Trophoblast cell (in vitro differentiated cells and primary cell): ENCODE measurements around the gene PLCE1.

Experiments
- DNase-seq, 2 donors: peaks; one replicate each; pipeline ENCODE4 v3.0.0-alpha.2; 2016
- H2AFZ ChIP-seq: 2 replicates; pipeline ENCODE4 v1.6.1; 2013; ENCODE audit warnings: low read length, moderate library complexity, mild to moderate bottlenecking; ENCODE audit not compliant: insufficient read depth, poor library complexity
- H2AK5ac ChIP-seq: 2 replicates; pipeline ENCODE4 v1.6.1; 2013; ENCODE audit warnings: mild to moderate bottlenecking, low read length
- H2BK120ac ChIP-seq: 2 replicates; pipeline ENCODE4 v1.6.1; 2013; ENCODE audit warnings: low read length, mild to moderate bottlenecking, moderate library complexity; ENCODE audit not compliant: insufficient read depth, poor library complexity
- H2BK12ac ChIP-seq: 2 replicates; pipeline ENCODE4 v1.6.1; 2013; ENCODE audit warnings: mild to moderate bottlenecking, low read length, moderate library complexity
- H2BK5ac ChIP-seq: 2 replicates; pipeline ENCODE4 v1.6.1; 2013; ENCODE audit warnings: low read length, low read depth, moderate library complexity, mild to moderate bottlenecking; ENCODE audit not compliant: poor library complexity
- H3K14ac ChIP-seq: 2 replicates; pipeline ENCODE4 v1.6.1; 2013; ENCODE audit warnings: mild to moderate bottlenecking, low read length
- H3K18ac ChIP-seq: 2 replicates; pipeline ENCODE4 v1.6.1; 2013; ENCODE audit warnings: mild to moderate bottlenecking, low read length
- H3K23ac ChIP-seq: 2 replicates; pipeline ENCODE4 v1.6.1; 2013; ENCODE audit warnings: low read length
- H3K27ac ChIP-seq: 2 replicates; pipeline ENCODE4 v1.5.1; 2013; ENCODE audit warnings: low read depth, mild to moderate bottlenecking, inconsistent platforms, low read length, moderate library complexity
- H3K27me3 ChIP-seq: 2 replicates; pipeline ENCODE4 v1.6.1; 2013; ENCODE audit warnings: inconsistent platforms, mild to moderate bottlenecking, low read length, moderate library complexity; ENCODE audit not compliant: insufficient read depth
- H3K36me3 ChIP-seq, 2 experiments: 1 replicate in 1 of 2; 2 replicates in 1 of 2; pipeline ENCODE4 v1.6.1; 2013; ENCODE audit warnings: low read length in 2 of 2, mild to moderate bottlenecking in 2 of 2, moderate library complexity in 1 of 2; ENCODE audit not compliant: insufficient read depth in 2 of 2, control insufficient read depth in 1 of 2
- H3K4ac ChIP-seq: 2 replicates; pipeline ENCODE4 v1.6.1; 2013; ENCODE audit warnings: low read depth, mild to moderate bottlenecking, low read length, moderate library complexity
- H3K4me1 ChIP-seq, 2 experiments: 1 replicate in 1 of 2; 2 replicates in 1 of 2; pipeline ENCODE4 v1.6.1; 2013; ENCODE audit warnings: low read length in 2 of 2, mild to moderate bottlenecking in 2 of 2, moderate library complexity in 1 of 2; ENCODE audit not compliant: insufficient read depth in 2 of 2, control insufficient read depth in 1 of 2
- H3K4me2 ChIP-seq: 2 replicates; pipeline ENCODE4 v1.6.1; 2013; ENCODE audit warnings: inconsistent platforms, mild to moderate bottlenecking, low read length, moderate library complexity
- H3K4me3 ChIP-seq: 2 replicates; pipeline ENCODE4 v1.5.1; 2013; ENCODE audit warnings: mild to moderate bottlenecking, low read depth, low read length, inconsistent platforms
- H3K79me1 ChIP-seq: one replicate; pipeline ENCODE4 v1.6.1; 2013; ENCODE audit warnings: low read length
- H3K79me2 ChIP-seq: 2 replicates; pipeline ENCODE4 v1.6.1; 2013; ENCODE audit warnings: low read length, mild to moderate bottlenecking; ENCODE audit not compliant: control insufficient read depth, insufficient read depth, poor library complexity
- H3K9ac ChIP-seq: 2 replicates; pipeline ENCODE4 v1.6.1; 2013; ENCODE audit warnings: mild to moderate bottlenecking, low read length
- H3K9me3 ChIP-seq: 2 replicates; pipeline ENCODE4 v1.6.1; 2013; ENCODE audit warnings: low read depth, mild to moderate bottlenecking, control low read depth, inconsistent platforms, low read length; ENCODE audit not compliant: insufficient read depth
- H4K12ac ChIP-seq: 2 replicates; pipeline ENCODE4 v1.6.1; 2013; ENCODE audit warnings: low read depth, mild to moderate bottlenecking, low read length, moderate library complexity
- H4K8ac ChIP-seq: 2 replicates; pipeline ENCODE4 v1.6.1; 2013; ENCODE audit warnings: low read depth, mild to moderate bottlenecking, low read length, moderate library complexity
- H4K91ac ChIP-seq: one replicate; pipeline ENCODE4 v1.6.1; 2013; ENCODE audit warnings: low read depth, mild to moderate bottlenecking, low read length, moderate library complexity
- WGBS: extraction: QIAGEN DNeasy Blood & Tissue Kit; methylation state at CpG from one replicate; pipeline ENCODE4 v1.1.7; 2013; ENCODE audit warnings: missing lambda C conversion rate; ENCODE audit not compliant: insufficient read length, insufficient coverage; ENCODE audit errors: extremely low coverage; 5-methylcytosine and 5-hydroxymethylcytosine counted together

PLCE1 gene

GRCh38 chr10:93951905-93952304 is 41.8 kb upstream of the PLCE1 start:
- Histone ChIP-seq H2AFZ (no peak overlapping the region), H3K79me2 (no peaks in the 10 kb centered on the region), H3K14ac (no peak overlapping the region), H2BK5ac (no peak overlapping the region), H3K9me3 (no peaks in the 10 kb centered on the region), H3K4me3 (no peak overlapping the region), H4K12ac (no peak overlapping the region), H4K91ac (no peak overlapping the region), H4K8ac (no peak overlapping the region), H3K9ac (no peak overlapping the region), H3K27ac (no peak overlapping the region), H3K18ac (no peak overlapping the region), H2AK5ac (no peak overlapping the region), H3K36me3 (no peaks in the 10 kb centered on the region), H3K27me3 (no peaks in the 10 kb centered on the region), H3K23ac (no peak overlapping the region), H2BK120ac (no peak overlapping the region), H3K79me1 (no peaks in the 10 kb centered on the region), H3K4ac (no peak overlapping the region), H3K4me1 (peaks cover 0 to 3% of the 10 kb centered on the region in 2 experiments), H3K4me2 (no peak overlapping the region), H2BK12ac (no peak overlapping the region)
- no peak for DNase-seq
- WGBS: no CpG with 5 or more reads among the region's 2 CpGs

- Histone ChIP-seq H3K36me3 (peaks cover 0 to 2% of the 10 kb centered on the region in 2 experiments), H3K27me3 (no peaks in the 10 kb centered on the region), H3K4me2 (no peak overlapping the region), H3K79me2 (no peaks in the 10 kb centered on the region), H3K27ac (no peak overlapping the region), H3K4ac (no peak overlapping the region), H2BK120ac (no peak overlapping the region), H2BK12ac (no peak overlapping the region), H3K9ac (no peak overlapping the region), H3K18ac (no peak overlapping the region), H3K4me1 (no peaks in the 10 kb centered on the region), H2AK5ac (no peak overlapping the region), H4K91ac (no peak overlapping the region), H3K79me1 (no peaks in the 10 kb centered on the region), H2BK5ac (no peak overlapping the region), H2AFZ (no peak overlapping the region), H4K12ac (no peak overlapping the region), H4K8ac (no peak overlapping the region), H3K14ac (no peak overlapping the region), H3K9me3 (no peaks in the 10 kb centered on the region), H3K4me3 (no peak overlapping the region), H3K23ac (no peak overlapping the region)
- WGBS: no CpG with 5 or more reads among the region's 8 CpGs
- DNase-seq: no peak
Observed at GRCh38 chr10:93954299-93954698, 39.4 kb upstream of the PLCE1 start.

- no peaks in the 10 kb centered on the region for H3K79me1 ChIP-seq
- H3K27me3 ChIP-seq: no peaks in the 10 kb centered on the region
- no peak overlapping the region for H3K4me3 ChIP-seq
- H3K79me2 ChIP-seq: no peaks in the 10 kb centered on the region
- H3K4me1 ChIP-seq: no peaks in the 10 kb centered on the region
- no peaks in the 10 kb centered on the region for H3K9me3 ChIP-seq
- H2AK5ac ChIP-seq: no peak overlapping the region
- no peak overlapping the region for H2BK12ac ChIP-seq
- peaks cover 0 to 2% of the 10 kb centered on the region in 2 experiments for H3K36me3 ChIP-seq
- H4K8ac ChIP-seq: no peak overlapping the region
- no peak overlapping the region for H3K23ac ChIP-seq
- H3K18ac ChIP-seq: no peak overlapping the region
- H3K4ac ChIP-seq: no peak overlapping the region
- no peak overlapping the region for H3K27ac ChIP-seq
- H3K9ac ChIP-seq: no peak overlapping the region
- H2BK120ac ChIP-seq: no peak overlapping the region
- no CpG with 5 or more reads among the region's 5 CpGs for WGBS
- no peak overlapping the region for H2BK5ac ChIP-seq
- no peak overlapping the region for H4K91ac ChIP-seq
- no peak overlapping the region for H4K12ac ChIP-seq
- no peak for DNase-seq
- H2AFZ ChIP-seq: no peak overlapping the region
- H3K4me2 ChIP-seq: no peak overlapping the region
- no peak overlapping the region for H3K14ac ChIP-seq
Observed at GRCh38 chr10:93954726-93955363, 38.9 kb upstream of the PLCE1 start.

GRCh38 chr10:93958834-93959233 is 34.9 kb upstream of the PLCE1 start:
- no peaks in the 10 kb centered on the region for H3K79me2 ChIP-seq
- no peaks in the 10 kb centered on the region for H3K79me1 ChIP-seq
- H3K9ac ChIP-seq: no peak overlapping the region
- H3K4ac ChIP-seq: no peak overlapping the region
- H4K12ac ChIP-seq: no peak overlapping the region
- H2AK5ac ChIP-seq: no peak overlapping the region
- H3K23ac ChIP-seq: no peak overlapping the region
- H2AFZ ChIP-seq: no peak overlapping the region
- no peak overlapping the region for H3K18ac ChIP-seq
- no CpG with 5 or more reads among the region's 6 CpGs for WGBS
- no peak overlapping the region for H3K4me2 ChIP-seq
- no peak overlapping the region for H4K8ac ChIP-seq
- H3K27ac ChIP-seq: no peak overlapping the region
- no peak for DNase-seq
- H3K9me3 ChIP-seq: no peaks in the 10 kb centered on the region
- no peak overlapping the region for H4K91ac ChIP-seq
- no peaks in the 10 kb centered on the region for H3K4me1 ChIP-seq
- H2BK12ac ChIP-seq: no peak overlapping the region
- no peak overlapping the region for H2BK120ac ChIP-seq
- no peak overlapping the region for H3K14ac ChIP-seq
- peaks cover 0 to 2% of the 10 kb centered on the region in 2 experiments for H3K36me3 ChIP-seq
- no peak overlapping the region for H2BK5ac ChIP-seq
- no peak overlapping the region for H3K4me3 ChIP-seq
- H3K27me3 ChIP-seq: no peaks in the 10 kb centered on the region
